GM12878 (cell line): Measurements from ENCODE around the gene COL17A1. TPM values are rescaled to one million over a fixed set of nuclear protein-coding genes. Genes with fewer than 3 reads are reported as not detected.

Experiments
- ATAC-seq: fragments of 200-7000 bp; cut with Tn5 transposase; 3 replicates; pipeline ENCODE4 v1.9.1; 2020; ENCODE audit warnings: mild to moderate bottlenecking, moderate library complexity
- BruUV-seq: library from RNA; stranded (reverse); fragments of 400-500 nt; replicated peaks from 2 replicates; lab custom pipeline; 2021; lab: Mats Ljungman, UMichigan
- CTCF ChIA-PET: fragments of 300-600 bp; sonication (Branson Sonifier 250); formaldehyde crosslinking; extraction: SDS; loops from one replicate; lab custom pipeline; 2021; ENCODE audit warnings: inconsistent platforms; lab: Yijun Ruan, JAX
- POLR2A ChIA-PET: fragments of 350-600 bp; formaldehyde crosslinking; extraction: SDS; loops from one replicate; lab custom pipeline; 2021; ENCODE audit warnings: inconsistent platforms; lab: Charles Lee
- RAD21 ChIA-PET: fragments of 300-600 bp; sonication (Branson Sonifier 250); formaldehyde crosslinking; loops from one replicate; lab custom pipeline; 2023; ENCODE audit warnings: antibody characterized with exemption; ENCODE audit not compliant: unreplicated experiment; lab: Charles Lee
- SMC1A ChIA-PET: fragments of 300-600 bp; sonication (Branson Sonifier 250); formaldehyde crosslinking; loops from one replicate; lab custom pipeline; 2023; ENCODE audit not compliant: unreplicated experiment, uncharacterized antibody; lab: Charles Lee
- DNase-seq: peaks from one replicate; pipeline ENCODE4 v3.0.0-alpha.2; 2011; ENCODE audit warnings: low read depth, low spot score
- FAIRE-seq: peaks from 3 replicates; lab custom pipeline; 2011; peaks lifted over from hg19 to GRCh38; lab: Jason Lieb, UNC
- H2AFZ ChIP-seq: 2 replicates; pipeline ENCODE4 v1.6.0; 2011; ENCODE audit warnings: low read depth, low read length, control low read depth; ENCODE audit not compliant: control insufficient read depth
- H3K27ac ChIP-seq: 2 replicates; pipeline ENCODE4 v1.5.1; 2011; ENCODE audit warnings: control low read depth; ENCODE audit not compliant: control insufficient read depth, insufficient read depth
- H3K27me3 ChIP-seq, 2 experiments: replicated peaks in 1 of 2; 2 replicates each; pipeline versions ENCODE4 v1.6.0 to v1.6.1; 2011; ENCODE audit warnings: low read length in 1 of 2; ENCODE audit not compliant: control insufficient read depth in 2 of 2, insufficient read depth in 2 of 2
- H3K36me3 ChIP-seq, 2 experiments: 2 replicates each; pipeline ENCODE4 v1.5.1; 2011; ENCODE audit warnings: low read length in 1 of 2; ENCODE audit not compliant: control insufficient read depth in 2 of 2, insufficient read depth in 2 of 2
- H3K4me1 ChIP-seq: 2 replicates; pipeline ENCODE4 v1.6.1; 2011; ENCODE audit warnings: mild to moderate bottlenecking, low read length, moderate library complexity, mixed read lengths; ENCODE audit not compliant: control insufficient read depth, insufficient read depth
- H3K4me2 ChIP-seq: 2 replicates; pipeline ENCODE4 v1.6.0; 2011; ENCODE audit warnings: control low read depth; ENCODE audit not compliant: control insufficient read depth, insufficient read depth
- H3K4me3 ChIP-seq: fragments of 200-600 bp; sonication (generic); 2 replicates; pipeline ENCODE4 v1.5.1; 2016
- H3K79me2 ChIP-seq: 2 replicates; pipeline ENCODE4 v1.6.0; 2011; ENCODE audit warnings: low read length; ENCODE audit not compliant: control insufficient read depth, insufficient read depth
- H3K9ac ChIP-seq: 2 replicates; pipeline ENCODE4 v1.8.0; 2011; ENCODE audit warnings: low read length, control low read depth, mixed read lengths; ENCODE audit not compliant: control insufficient read depth, insufficient read depth
- H3K9me3 ChIP-seq: replicated peaks from 3 replicates; pipeline ENCODE4 v1.5.1; 2011; ENCODE audit warnings: mild to moderate bottlenecking, low read length; ENCODE audit not compliant: control insufficient read depth, insufficient read depth
- H4K20me1 ChIP-seq: 2 replicates; pipeline ENCODE4 v1.6.0; 2011; ENCODE audit not compliant: control insufficient read depth, insufficient read depth
- CBFB ChIP-seq: IDR thresholded peaks from 2 replicates; pipeline ENCODE4 v1.6.1; 2016; ENCODE audit warnings: antibody characterized with exemption, low read depth
- CHD2 ChIP-seq: IDR thresholded peaks from 2 replicates; pipeline ENCODE4 v1.6.1; 2011; ENCODE audit warnings: low read depth, low read length, improper control_type of control experiment, borderline replicate concordance
- PAX5 ChIP-seq: IDR thresholded peaks from 2 replicates; pipeline ENCODE4 v1.6.1; 2011; ENCODE audit warnings: low read depth, low read length, borderline replicate concordance
- RCOR1 ChIP-seq: conservative IDR thresholded peaks from 2 replicates; pipeline ENCODE4 v1.6.1; 2012; ENCODE audit warnings: low read depth, low read length, improper control_type of control experiment
- SMAD5 ChIP-seq: IDR thresholded peaks from 2 replicates; pipeline ENCODE4 v1.6.1; 2016; ENCODE audit warnings: antibody characterized with exemption, low read depth
- SP1 ChIP-seq: IDR thresholded peaks from one replicate; pipeline ENCODE4 v1.6.1; 2011; ENCODE audit warnings: low read depth, low read length
- STAT3 ChIP-seq: IDR thresholded peaks from 2 replicates; pipeline ENCODE4 v1.6.1; 2011; ENCODE audit warnings: low read depth, low read length, improper control_type of control experiment
- YY1 ChIP-seq: IDR thresholded peaks from 2 replicates; pipeline ENCODE4 v1.6.1; 2011; ENCODE audit warnings: low read depth, mild to moderate bottlenecking, low read length
- ZBTB33 ChIP-seq: fragments of 450-650 bp; IDR thresholded peaks from 2 replicates; pipeline ENCODE4 v1.6.1; 2017; ENCODE audit warnings: mild to moderate bottlenecking
- WGBS: methylation state at CpG from one replicate; pipeline ENCODE4 v1.1.6; 2016; ENCODE audit warnings: low lambda C conversion rate; ENCODE audit not compliant: insufficient replicate concordance, insufficient coverage; ENCODE audit errors: missing lambda C conversion rate; 5-methylcytosine and 5-hydroxymethylcytosine counted together
- in situ Hi-C: fragments of 300-500 bp; cut with MboI; formaldehyde crosslinking; loops from 9 replicates; pipeline ENCODE4 v1.14.3; 2018; ENCODE audit warnings: mixed read lengths
- intact Hi-C: fragments of 100-400 bp; cut with micrococcal nuclease; formaldehyde crosslinking; loops from one replicate; pipeline ENCODE4 v1.14.2; 2022; ENCODE audit not compliant: unreplicated experiment
- polyA plus RNA-seq, 11 experiments: library from polyadenylated mRNA; depleted of rRNA in 4 of 11; unstranded in 6 of 11; stranded (reverse) in 5 of 11; fragments of >200 nt; fragmentation: Nextera tagmentation in 4 of 11; fragmentation: Illumina TruSeq in 1 of 11; extraction: Ambion mirVana in 4 of 11; extraction: Trizol in 1 of 11; gene quantifications; 1 replicate in 1 of 11; 2 replicates in 10 of 11; pipeline versions ENCODE4 v1.2.1 to v1.2.3, GENCODE V29; 2011 to 2016; ENCODE audit warnings: inconsistent platforms in 2 of 11, missing spikeins in 2 of 11, low read depth in 1 of 11
- total RNA-seq, 4 experiments: library from RNA; depleted of rRNA in 3 of 4; stranded (reverse); fragments of >200 nt in 3 of 4; fragmentation: Illumina TruSeq in 1 of 4; extraction: Trizol in 1 of 4; gene quantifications; 2 replicates each; pipeline versions ENCODE4 v1.2.1 to v1.2.3, GENCODE V29; 2013 to 2021
- TF ChIP-seq, protein P1 (sequence below): fragments of 450-650 bp; formaldehyde crosslinking; IDR thresholded peaks from 2 replicates; pipeline ENCODE4 v1.4.0; 2022; ENCODE audit warnings: mild to moderate bottlenecking, moderate library complexity

COL17A1 gene
- total and polyA plus RNA-seq, 10 of the 15 experiments (the other 5 are each of a cell fraction or from before 2014, with no cell fraction given): 0.08 to 0.22 TPM; not detected in 8

GRCh38 chr10:104033401-104033930, 52.2 kb downstream of the COL17A1 start:
- Histone ChIP-seq H3K4me2 (no peak overlapping the region), H3K9me3 (no peaks in the 10 kb centered on the region), H2AFZ (no peak overlapping the region), H3K9ac (no peak overlapping the region), H3K4me3 (no peak overlapping the region), H3K27me3 (no peaks in the 10 kb centered on the region), H3K4me1 (no peaks in the 10 kb centered on the region), H4K20me1 (no peaks in the 10 kb centered on the region), H3K79me2 (no peaks in the 10 kb centered on the region), H3K36me3 (no peaks in the 10 kb centered on the region), H3K27ac (no peak overlapping the region)
- in situ Hi-C loops: no loop called here
- ChIA-PET POLR2A (no interaction called here), SMC1A (interaction anchor here (1.3 kb wide), 1 partner anchor 90 kb away, joined by 7 read pairs; no protein-coding TSS in a partner anchor), RAD21 (no interaction called here), CTCF (interaction anchor here (1.2 kb wide), 1 partner anchor 114 kb away, joined by 3 read pairs; no protein-coding TSS in a partner anchor)
- FAIRE-seq (no peak), ATAC-seq (no peak), DNase-seq (no peak)
- intact Hi-C loops: no loop called here
- WGBS: 75% methylated on average over 12 of the region's 12 CpGs
- no peak for TF ChIP-seq STAT3
- TF ChIP-seq ZBTB33: no peak
- no peak for TF ChIP-seq CBFB
- TF ChIP-seq RCOR1: no peak
- no peak for TF ChIP-seq PAX5
- TF ChIP-seq YY1: no peak
- TF ChIP-seq, protein P1, sequence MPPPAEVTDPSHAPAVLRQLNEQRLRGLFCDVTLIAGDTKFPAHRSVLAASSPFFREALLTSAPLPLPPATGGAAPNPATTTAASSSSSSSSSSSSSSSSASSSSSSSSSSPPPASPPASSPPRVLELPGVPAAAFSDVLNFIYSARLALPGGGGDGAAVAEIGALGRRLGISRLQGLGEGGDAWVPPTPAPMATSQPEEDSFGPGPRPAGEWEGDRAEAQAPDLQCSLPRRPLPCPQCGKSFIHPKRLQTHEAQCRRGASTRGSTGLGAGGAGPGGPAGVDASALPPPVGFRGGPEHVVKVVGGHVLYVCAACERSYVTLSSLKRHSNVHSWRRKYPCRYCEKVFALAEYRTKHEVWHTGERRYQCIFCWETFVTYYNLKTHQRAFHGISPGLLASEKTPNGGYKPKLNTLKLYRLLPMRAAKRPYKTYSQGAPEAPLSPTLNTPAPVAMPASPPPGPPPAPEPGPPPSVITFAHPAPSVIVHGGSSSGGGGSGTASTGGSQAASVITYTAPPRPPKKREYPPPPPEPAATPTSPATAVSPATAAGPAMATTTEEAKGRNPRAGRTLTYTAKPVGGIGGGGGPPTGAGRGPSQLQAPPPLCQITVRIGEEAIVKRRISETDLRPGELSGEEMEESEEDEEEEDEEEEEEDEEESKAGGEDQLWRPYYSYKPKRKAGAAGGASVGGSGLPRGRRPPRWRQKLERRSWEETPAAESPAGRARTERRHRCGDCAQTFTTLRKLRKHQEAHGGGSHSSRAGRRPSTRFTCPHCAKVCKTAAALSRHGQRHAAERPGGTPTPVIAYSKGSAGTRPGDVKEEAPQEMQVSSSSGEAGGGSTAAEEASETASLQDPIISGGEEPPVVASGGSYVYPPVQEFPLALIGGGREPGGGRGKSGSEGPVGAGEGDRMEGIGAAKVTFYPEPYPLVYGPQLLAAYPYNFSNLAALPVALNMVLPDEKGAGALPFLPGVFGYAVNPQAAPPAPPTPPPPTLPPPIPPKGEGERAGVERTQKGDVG (CRISPR knock-in tag): no peak
- TF ChIP-seq SP1: no peak
- no peak for TF ChIP-seq SMAD5
- TF ChIP-seq CHD2: no peak
- no TSS peak for BruUV-seq
